Measurements from ENCODE around the gene ANKS6.
"Not testable (repeated sequence)": the region's sequence is repeated elsewhere in the genome, so short reads cannot be mapped to it uniquely, and the experiment has no call there.

ANKS6 gene

DNA sequence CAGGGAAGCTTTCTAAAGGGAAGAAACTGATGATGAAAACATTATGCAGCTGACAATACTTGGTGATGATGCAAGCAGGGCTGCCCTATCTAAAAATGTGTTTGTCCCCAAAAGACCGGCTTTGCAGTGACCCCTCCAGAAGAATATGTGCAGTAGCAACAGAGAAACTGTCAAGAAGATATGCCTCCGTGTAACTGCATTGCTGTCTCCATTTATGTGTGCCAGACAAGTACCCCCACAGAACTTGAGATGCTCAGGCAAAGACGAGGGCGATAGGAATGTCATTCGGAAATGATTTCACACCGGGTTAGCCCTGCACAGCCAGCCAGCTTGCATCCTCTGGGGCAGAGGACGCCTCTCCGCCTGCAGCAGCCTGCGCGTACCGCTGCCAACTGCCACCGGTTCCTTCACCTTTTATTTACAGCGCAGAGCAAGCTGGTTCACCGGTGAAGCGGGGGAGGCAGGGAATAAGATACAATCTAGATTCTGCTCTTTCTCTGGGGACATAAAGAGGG, 89.6 kb downstream of the ANKS6 start:
- H3K27ac Mint-ChIP-seq: no peak overlapping the region
- no peaks in the 10 kb centered on the region for H3K36me3 Mint-ChIP-seq (ENCODE audit: low read depth)
- peaks cover 66% of the 10 kb centered on the region for H3K27me3 Mint-ChIP-seq
- H3K4me1 Mint-ChIP-seq (ENCODE audit: low read depth): no peaks in the 10 kb centered on the region
- no peak overlapping the region for H3K4me3 Mint-ChIP-seq
- no peaks in the 10 kb centered on the region for H3K9me3 Mint-ChIP-seq

GRCh38 chr9:98702835-98703380, 93.4 kb downstream of the ANKS6 start:
- Mint-ChIP-seq H3K4me1 (ENCODE audit: low read depth) (no peaks in the 10 kb centered on the region), H3K27me3 (peaks cover 50% of the 10 kb centered on the region), H3K4me3 (no peak overlapping the region), H3K36me3 (ENCODE audit: low read depth) (no peaks in the 10 kb centered on the region), H3K9me3 (no peaks in the 10 kb centered on the region), H3K27ac (no peak overlapping the region)

GRCh38 chr9:98702340-98702739, 94.0 kb downstream of the ANKS6 start:
- Mint-ChIP-seq H3K4me1 (ENCODE audit: low read depth) (no peaks in the 10 kb centered on the region), H3K27ac (no peak overlapping the region), H3K27me3 (peaks cover 50% of the 10 kb centered on the region), H3K36me3 (ENCODE audit: low read depth) (no peaks in the 10 kb centered on the region), H3K9me3 (no peaks in the 10 kb centered on the region), H3K4me3 (no peak overlapping the region)

- H3K27ac Mint-ChIP-seq: no peak overlapping the region
- H3K27me3 Mint-ChIP-seq: peaks cover 46% of the 10 kb centered on the region
- H3K36me3 Mint-ChIP-seq (ENCODE audit: low read depth): no peaks in the 10 kb centered on the region
Observed at GRCh38 chr9:98701576-98701975, 94.8 kb downstream of the ANKS6 start.

GRCh38 chr9:98700801-98701200, 95.6 kb downstream of the ANKS6 start:
- Mint-ChIP-seq H3K27me3 (peaks cover 39% of the 10 kb centered on the region), H3K4me3 (no peak overlapping the region), H3K9me3 (no peaks in the 10 kb centered on the region), H3K27ac (no peak overlapping the region), H3K4me1 (ENCODE audit: low read depth) (no peaks in the 10 kb centered on the region), H3K36me3 (ENCODE audit: low read depth) (no peaks in the 10 kb centered on the region)

More at GRCh38 chr9:98701576-98701975, 94.8 kb downstream of the ANKS6 start:
- H3K9me3 Mint-ChIP-seq: no peaks in the 10 kb centered on the region
- no peak overlapping the region for H3K4me3 Mint-ChIP-seq
- H3K4me1 Mint-ChIP-seq (ENCODE audit: low read depth): no peaks in the 10 kb centered on the region

- H3K9me3 Mint-ChIP-seq: no peaks in the 10 kb centered on the region
- H3K36me3 Mint-ChIP-seq (ENCODE audit: low read depth): no peaks in the 10 kb centered on the region
- H3K4me3 Mint-ChIP-seq: no peak overlapping the region
- H3K27me3 Mint-ChIP-seq: peaks cover 27% of the 10 kb centered on the region
- H3K27ac Mint-ChIP-seq: no peak overlapping the region
- no peaks in the 10 kb centered on the region for H3K4me1 Mint-ChIP-seq (ENCODE audit: low read depth)
Observed at GRCh38 chr9:98698856-98699255, 97.5 kb downstream of the ANKS6 start.

DNA sequence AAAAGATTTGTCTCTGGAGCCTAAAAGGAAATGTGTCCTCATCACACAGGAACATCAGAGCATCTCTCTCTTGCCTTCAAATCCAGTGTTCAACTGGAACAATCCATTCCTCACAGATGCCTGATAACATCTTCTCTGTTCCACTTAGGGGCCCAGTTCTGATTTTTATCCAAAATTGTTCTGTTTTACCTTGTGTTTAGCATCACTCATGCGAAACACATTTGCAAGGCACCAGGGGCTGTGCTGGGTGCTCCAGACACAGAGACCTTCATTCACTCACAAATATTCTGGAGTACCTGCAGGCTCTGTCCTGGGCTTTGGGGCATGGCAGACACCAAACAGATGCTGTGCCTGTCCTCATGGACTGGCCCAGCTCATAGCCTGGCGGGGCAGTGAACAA, 101.4 kb downstream of the ANKS6 start:
- no peaks in the 10 kb centered on the region for H3K4me1 Mint-ChIP-seq (ENCODE audit: low read depth)

DNA sequence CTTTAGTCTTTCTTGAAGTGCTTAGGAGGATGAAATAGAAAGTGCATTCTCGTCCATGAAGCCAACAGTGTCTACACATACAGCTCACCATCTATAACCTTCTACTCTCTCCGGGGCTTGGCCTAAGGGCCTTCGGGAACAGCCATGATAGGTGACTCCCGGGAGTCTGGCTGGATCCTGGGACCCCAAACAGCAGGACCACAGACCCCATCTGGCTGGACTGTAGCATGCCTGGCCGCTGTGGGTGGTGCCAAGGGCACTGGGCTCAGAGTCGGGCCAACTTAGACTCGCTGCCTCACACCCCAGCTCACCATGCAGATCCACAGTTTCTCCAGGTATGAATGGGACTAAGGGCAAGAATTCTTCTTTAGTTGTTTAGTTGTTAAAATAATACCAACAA, 104.0 kb downstream of the ANKS6 start:
- H3K27ac Mint-ChIP-seq: no peak overlapping the region
- H3K4me1 Mint-ChIP-seq (ENCODE audit: low read depth): no peaks in the 10 kb centered on the region
- H3K4me3 Mint-ChIP-seq: no peak overlapping the region
- H3K9me3 Mint-ChIP-seq: no peaks in the 10 kb centered on the region
- H3K36me3 Mint-ChIP-seq (ENCODE audit: low read depth): no peaks in the 10 kb centered on the region
- H3K27me3 Mint-ChIP-seq: peaks cover 9% of the 10 kb centered on the region

More for the DNA sequence above, 101.4 kb downstream of the ANKS6 start:
- Mint-ChIP-seq H3K27ac (no peak overlapping the region), H3K27me3 (peaks cover 9% of the 10 kb centered on the region), H3K36me3 (ENCODE audit: low read depth) (no peaks in the 10 kb centered on the region), H3K9me3 (no peaks in the 10 kb centered on the region), H3K4me3 (no peak overlapping the region)

- H3K27ac Mint-ChIP-seq: no peak overlapping the region
- H3K4me3 Mint-ChIP-seq: no peak overlapping the region
- H3K27me3 Mint-ChIP-seq: peaks cover 9% of the 10 kb centered on the region
- no peaks in the 10 kb centered on the region for H3K4me1 Mint-ChIP-seq (ENCODE audit: low read depth)
- H3K36me3 Mint-ChIP-seq (ENCODE audit: low read depth): no peaks in the 10 kb centered on the region
- no peaks in the 10 kb centered on the region for H3K9me3 Mint-ChIP-seq
Observed at GRCh38 chr9:98691890-98692289, 104.5 kb downstream of the ANKS6 start.

DNA sequence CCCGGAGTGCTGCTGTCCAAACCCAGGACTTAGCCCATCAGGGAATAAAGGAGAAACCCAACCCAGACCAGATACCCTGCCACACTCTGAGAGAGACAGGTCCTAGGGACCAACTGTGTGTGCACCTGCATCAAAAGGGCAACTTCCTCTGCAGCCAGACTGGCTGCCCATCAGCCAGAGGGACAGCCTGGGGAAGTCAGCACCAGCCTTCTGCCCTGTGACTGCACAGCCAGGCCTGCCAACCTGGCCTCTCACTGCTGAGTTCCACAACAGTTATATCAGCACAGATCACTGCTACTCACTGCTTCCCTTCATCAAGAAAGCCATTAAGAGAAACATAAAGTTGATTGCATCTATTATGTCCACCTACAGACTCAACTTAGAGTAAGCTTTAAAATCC, 105.7 kb downstream of the ANKS6 start:
- Mint-ChIP-seq H3K4me1 (ENCODE audit: low read depth) (no peaks in the 10 kb centered on the region), H3K4me3 (no peak overlapping the region), H3K27me3 (peaks cover 5% of the 10 kb centered on the region), H3K27ac (no peak overlapping the region), H3K36me3 (ENCODE audit: low read depth) (no peaks in the 10 kb centered on the region), H3K9me3 (no peaks in the 10 kb centered on the region)

- no peaks in the 10 kb centered on the region for H3K4me1 Mint-ChIP-seq (ENCODE audit: low read depth)
- H3K36me3 Mint-ChIP-seq (ENCODE audit: low read depth): no peaks in the 10 kb centered on the region
- H3K27ac Mint-ChIP-seq: no peak overlapping the region
- no peaks in the 10 kb centered on the region for H3K27me3 Mint-ChIP-seq
- H3K9me3 Mint-ChIP-seq: no peaks in the 10 kb centered on the region
- H3K4me3 Mint-ChIP-seq: no peak overlapping the region
Observed at GRCh38 chr9:98688710-98689495, 107.5 kb downstream of the ANKS6 start.

- Mint-ChIP-seq H3K4me1 (ENCODE audit: low read depth) (no peaks in the 10 kb centered on the region), H3K36me3 (ENCODE audit: low read depth) (no peaks in the 10 kb centered on the region), H3K27me3 (no peaks in the 10 kb centered on the region), H3K4me3 (no peak overlapping the region), H3K9me3 (no peaks in the 10 kb centered on the region), H3K27ac (no peak overlapping the region)
Observed at GRCh38 chr9:98687911-98688310, 108.4 kb downstream of the ANKS6 start.

DNA sequence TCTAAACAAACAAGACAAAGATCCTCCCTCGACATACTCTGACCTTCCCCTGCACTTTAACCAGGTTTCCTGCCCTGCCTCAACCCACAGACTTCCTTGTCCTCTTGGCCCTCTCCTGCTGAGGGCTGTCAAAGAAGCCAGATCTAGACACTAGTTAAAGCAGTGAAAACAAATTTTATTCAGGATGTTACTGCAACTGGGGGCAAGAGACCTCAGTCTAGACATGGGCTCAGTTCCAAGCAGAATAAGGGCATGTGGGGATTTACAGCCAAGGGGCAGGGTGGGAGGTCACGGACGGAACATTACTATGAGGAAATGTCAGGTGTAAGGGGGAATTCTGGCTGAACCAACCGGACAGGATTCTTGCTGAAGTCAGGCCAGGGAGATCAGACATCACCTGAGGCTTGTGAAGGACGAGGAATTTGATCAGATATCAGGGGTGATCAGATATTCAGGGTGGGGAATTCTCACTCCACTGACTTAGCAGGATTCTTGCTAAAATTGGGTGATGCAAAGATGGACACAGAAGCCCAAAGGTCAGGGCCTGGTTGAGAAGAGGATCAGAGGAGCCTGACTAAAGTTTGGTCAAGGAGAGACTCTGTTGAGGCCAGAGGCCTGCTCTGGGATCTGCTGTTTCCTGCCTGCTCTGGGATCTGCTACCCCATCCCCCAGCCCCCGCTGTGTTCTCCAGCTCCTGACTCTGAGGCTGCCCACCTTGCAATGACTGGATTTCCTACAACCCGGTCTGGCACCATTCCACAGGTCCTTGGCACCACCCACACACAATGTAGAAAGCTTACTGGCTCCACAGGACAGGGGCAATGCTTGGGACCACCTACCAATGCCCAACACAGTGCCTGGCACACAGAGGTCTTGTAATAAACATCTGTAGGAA, 109.1 kb downstream of the ANKS6 start:
- no peaks in the 10 kb centered on the region for H3K27me3 Mint-ChIP-seq
- no peaks in the 10 kb centered on the region for H3K36me3 Mint-ChIP-seq (ENCODE audit: low read depth)
- no peak overlapping the region for H3K4me3 Mint-ChIP-seq
- no peaks in the 10 kb centered on the region for H3K4me1 Mint-ChIP-seq (ENCODE audit: low read depth)
- peak overlapping the region; percentile 47 for H3K27ac Mint-ChIP-seq
- no peaks in the 10 kb centered on the region for H3K9me3 Mint-ChIP-seq

- H3K27me3 Mint-ChIP-seq; H3K27ac Mint-ChIP-seq; H3K36me3 Mint-ChIP-seq (ENCODE audit: low read depth); H3K4me1 Mint-ChIP-seq (ENCODE audit: low read depth); H3K4me3 Mint-ChIP-seq; H3K9me3 Mint-ChIP-seq: not testable (repeated sequence)
Observed at GRCh38 chr9:98684816-98685215, 111.5 kb downstream of the ANKS6 start.

Data from stimulated activated naive CD8-positive, alpha-beta T cell treated with anti-CD3 and anti-CD28 coated beads, Interleukin-15, Interleukin-2, amounts not matched to agents 100 ng/mL and 50 ng/mL, for 24 hours (primary cell).